ENCODE results near the gene YWHAB.
A peak's percentile ranks its signal among the peaks of the same experiment; 100 is the strongest.
"Not testable (repeated sequence)": the region's sequence is repeated elsewhere in the genome, so short reads cannot be mapped to it uniquely, and the experiment has no call there.

YWHAB gene

GRCh38 chr20:44869471-44869870 is 16.0 kb upstream of the YWHAB start:
- no peak for DNase-seq

DNA sequence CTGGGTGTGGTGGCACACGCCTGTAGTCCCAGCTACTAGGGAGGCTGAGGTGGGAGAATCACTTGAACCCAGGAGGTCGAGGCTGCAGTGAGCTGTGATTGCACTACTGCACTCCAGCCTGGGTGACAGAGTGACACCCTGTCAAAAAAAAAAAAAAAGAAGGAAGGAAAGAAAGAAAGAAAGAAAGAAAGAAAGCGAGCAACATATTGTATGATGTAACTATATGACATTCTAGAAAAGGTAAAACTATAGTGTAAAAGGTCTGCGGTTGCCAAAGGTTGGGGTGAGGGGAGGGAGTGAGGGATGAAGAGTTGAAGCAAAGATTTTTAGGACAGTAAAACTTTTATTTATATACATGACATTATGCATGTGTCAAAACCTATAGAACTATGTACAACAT is 3.1 kb upstream of the YWHAB start:
- DNase-seq, result not testable (repeated sequence)

DNA sequence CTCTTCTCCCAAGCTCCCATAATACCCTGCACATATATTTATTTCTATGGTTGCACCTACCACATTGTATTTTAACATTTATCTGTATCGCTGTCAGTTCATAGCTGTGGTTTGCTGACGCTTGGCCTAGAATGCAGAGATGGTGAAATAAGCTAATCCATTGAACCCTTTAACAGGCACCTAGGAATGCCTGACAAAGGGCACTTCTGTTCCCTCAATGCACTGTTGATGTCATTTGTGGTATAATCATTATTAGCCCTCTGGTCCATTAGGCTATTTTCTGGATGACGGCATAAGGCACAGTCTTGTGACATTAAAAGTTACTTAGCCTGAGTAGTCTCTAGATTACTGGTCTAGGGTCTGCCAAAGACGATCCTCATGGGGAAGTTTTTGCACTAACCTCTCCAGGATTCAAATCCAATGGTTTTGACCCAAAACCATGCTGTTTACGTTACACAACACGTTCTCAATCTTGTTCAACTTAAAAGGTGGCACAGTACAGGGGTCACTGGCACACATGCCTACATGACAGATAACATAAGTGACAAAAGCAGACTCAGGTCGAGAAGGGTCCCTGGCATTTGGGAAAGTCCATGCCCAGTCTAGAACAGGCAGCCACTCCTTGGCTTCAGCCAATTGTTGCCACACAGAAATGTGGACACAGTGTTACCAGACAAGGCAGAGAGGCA is 2.1 kb upstream of the YWHAB start:
- no peak for DNase-seq

DNA sequence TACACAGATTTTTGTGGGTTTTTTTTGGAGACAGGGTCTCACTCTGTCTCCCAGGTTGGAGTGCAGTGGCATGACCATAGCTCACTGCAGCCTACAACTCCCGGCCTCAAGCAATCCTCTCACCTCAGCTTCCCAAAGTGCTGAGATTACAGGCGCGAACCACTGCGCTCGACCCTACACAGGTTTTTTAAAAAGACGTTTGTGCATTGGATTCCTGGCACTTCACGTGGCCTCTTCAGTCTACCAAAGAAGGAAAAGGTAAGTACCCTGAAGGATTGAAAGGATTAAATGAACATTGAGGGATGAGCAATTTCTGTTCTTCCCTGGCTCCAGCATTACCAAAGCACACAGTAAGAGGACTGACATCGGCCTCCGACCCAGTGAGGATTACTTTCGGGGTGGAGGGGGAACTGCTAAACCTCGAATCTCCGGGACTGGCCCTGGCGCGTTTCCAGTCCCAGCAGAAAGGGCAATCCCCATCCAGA is 556 bp upstream of the YWHAB start:
- no peak for DNase-seq

GRCh38 chr20:44886266-44886651 is 754 bp downstream of the YWHAB start:
- no peak for DNase-seq

GRCh38 chr20:44886828-44887227 is 1.3 kb downstream of the YWHAB start:
- no peak for DNase-seq

GRCh38 chr20:44887466-44887865 is 2.0 kb downstream of the YWHAB start:
- no peak for DNase-seq

DNA sequence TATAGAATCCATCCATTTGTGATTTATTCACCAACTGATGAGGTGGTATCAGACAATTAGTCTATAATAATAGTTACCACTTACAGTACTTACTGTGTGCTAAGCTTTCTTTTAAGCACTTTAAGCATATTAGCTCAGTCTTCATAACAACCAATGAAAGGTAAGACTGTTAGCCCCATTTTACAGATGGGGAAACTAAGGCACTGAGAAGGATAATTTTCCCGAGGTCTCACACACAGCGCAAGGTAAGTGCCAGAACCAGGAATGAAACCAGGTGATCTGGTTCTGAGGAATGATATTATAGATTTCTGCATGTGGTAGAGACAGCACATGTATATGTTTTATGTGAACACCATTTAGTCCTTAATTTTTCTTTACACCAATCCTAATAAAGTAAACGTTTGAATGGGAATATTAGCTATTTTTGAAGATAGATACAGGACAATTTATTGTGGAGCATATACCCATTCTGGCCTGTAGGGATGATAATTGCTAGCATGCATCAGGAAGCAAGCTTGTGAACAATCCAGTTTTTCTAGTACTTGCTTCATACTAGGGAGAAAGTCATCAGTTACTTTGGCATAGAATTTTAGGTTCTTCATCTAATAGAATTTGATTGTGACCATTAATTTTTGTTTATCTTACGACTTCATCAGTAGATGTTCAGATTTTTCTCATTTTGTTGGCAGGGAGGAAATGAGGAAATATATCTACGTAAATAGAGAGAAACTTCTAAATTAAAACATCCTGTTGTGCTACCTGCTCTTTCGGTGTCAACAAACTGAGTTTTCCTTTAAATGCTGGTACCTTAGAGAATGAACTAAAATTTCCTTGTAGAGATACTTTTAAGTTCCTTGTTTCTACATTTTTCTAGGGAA is 3.0 kb downstream of the YWHAB start:
- no peak for DNase-seq

- DNase-seq, result no peak
These were observed 6.3 kb downstream of the YWHAB start for GRCh38 chr20:44891826-44892225.

GRCh38 chr20:44894959-44895358 is 9.5 kb downstream of the YWHAB start:
- no peak for DNase-seq

GRCh38 chr20:44896583-44896982 is 11.1 kb downstream of the YWHAB start:
- DNase-seq, result no peak

DNA sequence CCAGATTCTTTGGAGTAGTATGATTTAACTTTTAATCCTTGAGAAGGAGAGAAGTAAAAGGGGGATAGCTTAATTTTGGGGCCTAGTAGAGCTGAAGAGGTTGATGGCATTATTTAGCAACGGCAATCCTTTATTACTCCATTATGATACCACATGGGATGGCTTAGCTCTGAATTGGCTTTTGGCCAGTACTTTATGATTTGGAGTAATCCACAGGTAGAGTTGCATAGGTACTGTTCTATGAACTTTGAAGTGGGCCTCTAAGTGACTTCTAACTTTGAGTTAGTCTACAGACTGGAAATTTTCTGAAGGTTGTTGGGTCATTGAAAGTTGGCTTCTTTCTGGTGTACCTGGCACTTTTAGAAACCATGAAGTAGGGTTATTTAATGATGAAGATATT is 11.6 kb downstream of the YWHAB start:
- DNase-seq, result no peak

- no peak for DNase-seq
These were observed 14.8 kb downstream of the YWHAB start for GRCh38 chr20:44900231-44900854.

- DNase-seq, result no peak
These were observed 16.5 kb downstream of the YWHAB start for GRCh38 chr20:44901974-44902373.

GRCh38 chr20:44904377-44904776 is 18.9 kb downstream of the YWHAB start:
- no peak for DNase-seq

- DNase-seq, result no peak
These were observed 23.7 kb downstream of the YWHAB start for GRCh38 chr20:44908987-44909871.

GRCh38 chr20:44909872-44910689 is 24.6 kb downstream of the YWHAB start, which contains the start of gene PABPC1L:
Gene PABPC1L (plus strand): TSS chr20:44910060. CDS start chr20:44910144, 84 bp downstream.
- peak; percentile 61 to 81 for DNase-seq

DNA sequence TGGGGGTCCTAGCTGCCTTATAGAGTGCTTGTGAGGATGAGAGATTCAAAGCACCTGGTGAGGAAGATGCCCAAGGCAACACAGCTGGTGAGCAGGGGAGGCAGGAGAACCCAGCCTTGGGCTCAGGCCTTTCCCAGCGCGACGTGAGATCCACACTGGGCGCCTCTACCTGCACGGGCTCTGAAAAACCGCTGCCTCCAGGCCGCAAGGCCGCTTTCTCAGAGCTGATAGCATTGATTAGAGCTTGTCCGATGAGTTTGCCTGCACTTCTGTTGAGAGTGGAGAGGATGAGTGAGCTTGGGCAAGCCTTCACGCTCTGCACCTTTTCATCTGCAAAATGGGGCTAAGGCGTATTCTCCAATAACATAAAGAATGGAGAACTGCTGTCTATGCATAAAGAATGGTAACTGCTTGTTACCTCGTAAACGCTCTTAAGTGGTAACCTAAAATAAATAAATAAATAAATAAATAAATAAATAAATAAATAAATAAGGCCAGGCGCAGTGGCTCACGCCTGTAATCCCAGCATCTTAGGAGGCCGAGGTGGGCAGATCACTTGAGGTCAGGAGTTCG is 25.3 kb downstream of the YWHAB start:
- DNase-seq, result no peak

GRCh38 chr20:44911264-44911921 is 25.9 kb downstream of the YWHAB start:
- DNase-seq, result peak; percentile 4 to 17

- DNase-seq, result no peak
These were observed 26.7 kb downstream of the YWHAB start for GRCh38 chr20:44912189-44912588.

DNA sequence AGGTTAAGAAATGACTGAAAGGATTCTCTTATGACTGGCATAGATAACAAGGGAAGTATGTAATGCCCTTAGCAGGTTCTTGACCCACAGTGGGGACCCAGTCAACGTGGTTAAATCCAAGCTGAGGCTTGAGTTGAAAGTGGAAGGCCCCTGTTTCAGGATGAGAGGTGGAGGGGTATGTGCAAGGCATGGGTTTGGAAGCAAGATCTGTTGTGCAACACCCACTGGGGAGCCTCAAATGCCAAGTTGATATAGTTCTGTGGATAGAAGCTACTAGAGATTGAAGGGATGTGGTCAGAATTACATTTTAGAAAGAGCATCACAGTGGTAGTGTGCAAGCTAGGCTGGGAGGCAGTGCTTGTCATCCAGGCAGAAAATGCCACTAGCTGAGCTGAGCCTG is 29.4 kb downstream of the YWHAB start:
- no peak for DNase-seq
